H9 (cell line): ENCODE data around the gene EHD1. TPM values are rescaled to one million over a fixed set of nuclear protein-coding genes. Genes with fewer than 3 reads are reported as not detected.

Experiments used
- DNase-seq: peaks from one replicate; pipeline ENCODE4 v3.0.0-alpha.2; 2017
- H2AFZ ChIP-seq: one replicate; pipeline ENCODE4 v1.6.1; 2013; ENCODE audit warnings: mild to moderate bottlenecking, low read length, control low read depth, moderate library complexity
- H2AK5ac ChIP-seq: 2 replicates; pipeline ENCODE4 v1.6.1; 2013; ENCODE audit warnings: low read length, control low read depth, mixed read lengths; ENCODE audit not compliant: insufficient read length
- H2BK120ac ChIP-seq: one replicate; pipeline ENCODE4 v1.6.1; 2013; ENCODE audit warnings: low read depth, mild to moderate bottlenecking, low read length, control low read depth, inconsistent platforms; ENCODE audit not compliant: poor library complexity, severe bottlenecking
- H2BK12ac ChIP-seq: 2 replicates; pipeline ENCODE4 v1.6.1; 2013; ENCODE audit warnings: low read length, control low read depth, mixed read lengths, low read depth; ENCODE audit not compliant: insufficient read length
- H2BK15ac ChIP-seq: 2 replicates; pipeline ENCODE4 v1.6.1; 2013; ENCODE audit warnings: low read depth, low read length, control low read depth
- H2BK20ac ChIP-seq: one replicate; pipeline ENCODE4 v1.6.1; 2013; ENCODE audit warnings: low read depth, mild to moderate bottlenecking, low read length, control low read depth, inconsistent platforms; ENCODE audit not compliant: poor library complexity, severe bottlenecking
- H2BK5ac ChIP-seq: 2 replicates; pipeline ENCODE4 v1.6.1; 2013; ENCODE audit warnings: low read length, control low read depth, mixed read lengths; ENCODE audit not compliant: insufficient read length
- H3K14ac ChIP-seq: 2 replicates; pipeline ENCODE4 v1.6.1; 2013; ENCODE audit warnings: low read length, control low read depth; ENCODE audit not compliant: insufficient read depth
- H3K18ac ChIP-seq: 2 replicates; pipeline ENCODE4 v1.6.1; 2013; ENCODE audit warnings: low read depth, mild to moderate bottlenecking, mixed read lengths, low read length, control low read depth; ENCODE audit not compliant: insufficient read length
- H3K23ac ChIP-seq: 2 replicates; pipeline ENCODE4 v1.6.1; 2013; ENCODE audit warnings: low read length, control low read depth, mixed read lengths, low read depth; ENCODE audit not compliant: insufficient read length
- H3K23me2 ChIP-seq: 2 replicates; pipeline ENCODE4 v1.6.1; 2013; ENCODE audit warnings: low read depth, mild to moderate bottlenecking, mixed read lengths, low read length, control low read depth; ENCODE audit not compliant: insufficient read length, poor library complexity, severe bottlenecking
- H3K27ac ChIP-seq: 2 replicates; pipeline ENCODE4 v1.5.1; 2013; ENCODE audit warnings: low read length, control low read depth, mixed read lengths, low read depth; ENCODE audit not compliant: insufficient read length
- H3K27me3 ChIP-seq: 2 replicates; pipeline ENCODE4 v1.6.1; 2013; ENCODE audit warnings: low read length, control low read depth, inconsistent platforms; ENCODE audit not compliant: insufficient read depth
- H3K4ac ChIP-seq: 2 replicates; pipeline ENCODE4 v1.6.1; 2013; ENCODE audit warnings: low read depth, mild to moderate bottlenecking, control low read depth, inconsistent platforms, low read length, moderate library complexity
- H3K4me1 ChIP-seq: 2 replicates; pipeline ENCODE4 v1.6.1; 2013; ENCODE audit warnings: low read length, control low read depth, inconsistent platforms; ENCODE audit not compliant: insufficient read depth
- H3K4me2 ChIP-seq: 2 replicates; pipeline ENCODE4 v1.6.1; 2013; ENCODE audit warnings: low read length, control low read depth, mixed read lengths; ENCODE audit not compliant: insufficient read length, insufficient read depth
- H3K56ac ChIP-seq: 2 replicates; pipeline ENCODE4 v1.6.1; 2013; ENCODE audit warnings: low read depth, mild to moderate bottlenecking, mixed read lengths, low read length, control low read depth; ENCODE audit not compliant: insufficient read length
- H3K79me1 ChIP-seq: 2 replicates; pipeline ENCODE4 v1.6.1; 2013; ENCODE audit warnings: low read depth, mild to moderate bottlenecking, moderate library complexity, low read length, control low read depth, inconsistent platforms; ENCODE audit not compliant: insufficient read depth, poor library complexity, severe bottlenecking
- H3K79me2 ChIP-seq: 2 replicates; pipeline ENCODE4 v1.6.1; 2013; ENCODE audit warnings: low read length, control low read depth, inconsistent platforms; ENCODE audit not compliant: insufficient read depth
- H3K9ac ChIP-seq: 2 replicates; pipeline ENCODE4 v1.6.1; 2013; ENCODE audit warnings: low read length, control low read depth, mixed read lengths; ENCODE audit not compliant: insufficient read length; ENCODE audit errors: extremely low read depth
- H3K9me3 ChIP-seq: one replicate; pipeline ENCODE4 v1.6.1; 2013; ENCODE audit warnings: low read depth, low read length, inconsistent platforms; ENCODE audit not compliant: control insufficient read depth
- H3T11ph ChIP-seq: one replicate; pipeline ENCODE4 v1.6.1; 2013; ENCODE audit warnings: mild to moderate bottlenecking, low read length, control low read depth, inconsistent platforms
- H4K20me1 ChIP-seq: one replicate; pipeline ENCODE4 v1.6.1; 2013; ENCODE audit not compliant: control insufficient read depth, insufficient read length, insufficient read depth
- H4K5ac ChIP-seq: 2 replicates; pipeline ENCODE4 v1.6.1; 2013; ENCODE audit warnings: low read depth, mild to moderate bottlenecking, mixed read lengths, low read length, control low read depth; ENCODE audit not compliant: insufficient read length
- H4K8ac ChIP-seq: replicated peaks from 2 replicates; pipeline ENCODE4 v1.6.1; 2013; ENCODE audit warnings: low read length, control low read depth, mixed read lengths, low read depth; ENCODE audit not compliant: insufficient read length
- H4K91ac ChIP-seq: 2 replicates; pipeline ENCODE4 v1.6.1; 2013; ENCODE audit warnings: low read depth, mild to moderate bottlenecking, moderate library complexity, mixed read lengths, low read length, control low read depth; ENCODE audit not compliant: insufficient read length
- H3K27ac Mint-ChIP-seq, 3 experiments: 2 replicates in 2 of 3; 3 replicates in 1 of 3; pipeline ENCODE4 v1.8.0; 2020 to 2021; ENCODE audit warnings: mixed read lengths in 3 of 3, mild to moderate bottlenecking in 1 of 3, moderate library complexity in 1 of 3
- H3K27me3 Mint-ChIP-seq: 2 replicates; pipeline ENCODE4 v1.8.0; 2021; ENCODE audit warnings: low read depth, mild to moderate bottlenecking, moderate library complexity, mixed read lengths
- H3K36me3 Mint-ChIP-seq, 3 experiments: 2 replicates in 2 of 3; 3 replicates in 1 of 3; pipeline ENCODE4 v1.8.0; 2020 to 2021; ENCODE audit warnings: low read depth in 3 of 3, mixed read lengths in 3 of 3; ENCODE audit not compliant: insufficient read depth in 1 of 3
- H3K4me1 Mint-ChIP-seq, 2 experiments: 2 replicates each; pipeline ENCODE4 v1.8.0; 2020; ENCODE audit warnings: mixed read lengths in 2 of 2
- H3K4me3 Mint-ChIP-seq, 2 experiments: 2 replicates in 1 of 2; 3 replicates in 1 of 2; pipeline ENCODE4 v1.8.0; 2020 to 2021; ENCODE audit warnings: mild to moderate bottlenecking in 2 of 2, mixed read lengths in 2 of 2, moderate library complexity in 1 of 2
- H3K9me3 Mint-ChIP-seq, 2 experiments: 2 replicates in 1 of 2; 3 replicates in 1 of 2; pipeline ENCODE4 v1.8.0; 2020; ENCODE audit warnings: mild to moderate bottlenecking in 2 of 2, mixed read lengths in 2 of 2, moderate library complexity in 1 of 2
- WGBS: extraction: QIAGEN DNeasy Blood & Tissue Kit; methylation state at CpG from one replicate; pipeline ENCODE4 v1.1.7; 2013; ENCODE audit warnings: missing lambda C conversion rate, low lambda C conversion rate, mixed read lengths; ENCODE audit not compliant: insufficient read length; ENCODE audit errors: extremely low coverage; 5-methylcytosine and 5-hydroxymethylcytosine counted together
- total RNA-seq: library from RNA; stranded (reverse); gene quantifications from 2 replicates; pipeline ENCODE4 v1.2.1, GENCODE V29; 2021
- TF ChIP-seq, protein P1 (sequence below): fragments of 200-600 bp; sonication (generic); conservative IDR thresholded peaks from 3 replicates; pipeline ENCODE4 v1.8.0; 2021; ENCODE audit warnings: antibody characterized with exemption, mild to moderate bottlenecking

Gene EHD1
- total RNA-seq, 1 experiment from 2014 or later = 31.0 TPM

DNA sequence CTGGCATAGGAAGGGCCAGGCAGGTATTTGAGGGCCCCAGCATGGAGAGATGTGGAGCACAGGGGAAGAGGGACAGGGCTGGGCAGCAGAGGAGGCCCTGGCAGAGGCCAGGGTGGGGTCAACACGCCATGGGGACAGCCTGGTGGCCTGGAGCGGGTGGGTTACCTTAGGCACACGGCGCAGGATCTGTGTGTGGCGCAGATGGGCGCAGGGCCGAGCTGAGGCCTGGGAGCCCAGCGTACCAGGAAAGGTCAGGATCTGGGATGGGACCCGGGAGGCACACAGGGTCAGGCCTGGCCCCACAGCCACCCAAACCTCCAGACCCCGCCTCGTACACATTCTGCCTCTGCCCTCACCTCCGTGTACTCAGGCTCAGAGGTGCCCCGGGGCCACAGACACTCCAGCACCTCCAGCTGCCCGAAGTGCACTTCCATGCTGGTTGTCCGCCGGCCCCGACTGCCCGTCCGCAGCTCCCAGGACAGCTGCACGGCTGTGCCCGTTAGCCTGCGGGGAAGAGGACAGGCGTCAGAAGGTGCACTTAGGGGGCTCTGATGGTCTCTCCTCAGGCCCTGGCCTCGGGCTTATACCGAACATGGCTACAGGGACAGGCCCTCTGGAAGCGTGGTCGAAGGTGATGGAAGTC, 32.2 kb upstream of the EHD1 start:
- Histone ChIP-seq H3K23ac (no peak overlapping the region), H3K18ac (no peak overlapping the region), H3K4me1 (no peaks in the 10 kb centered on the region), H2BK12ac (no peak overlapping the region), H3K9ac (no peak overlapping the region), H4K8ac (no peak overlapping the region), H3K79me1 (no peaks in the 10 kb centered on the region), H3K56ac (no peak overlapping the region), H2BK15ac (no peak overlapping the region), H3K9me3 (no peaks in the 10 kb centered on the region), H2AFZ (no peak overlapping the region), H2AK5ac (no peak overlapping the region), H2BK20ac (no peak overlapping the region), H2BK120ac (no peak overlapping the region), H3K27ac (no peak overlapping the region), H3K23me2 (no peaks in the 10 kb centered on the region), H3K27me3 (no peaks in the 10 kb centered on the region), H3T11ph (no peak overlapping the region), H3K4me2 (no peak overlapping the region), H4K91ac (no peak overlapping the region), H4K20me1 (no peaks in the 10 kb centered on the region), H4K5ac (no peak overlapping the region), H3K79me2 (no peaks in the 10 kb centered on the region), H3K14ac (no peak overlapping the region), H2BK5ac (no peak overlapping the region), H3K4ac (no peak overlapping the region)
- H3K4me3 Mint-ChIP-seq = no peak overlapping the region
- H3K9me3 Mint-ChIP-seq = no peaks in the 10 kb centered on the region
- TF ChIP-seq, protein P1, sequence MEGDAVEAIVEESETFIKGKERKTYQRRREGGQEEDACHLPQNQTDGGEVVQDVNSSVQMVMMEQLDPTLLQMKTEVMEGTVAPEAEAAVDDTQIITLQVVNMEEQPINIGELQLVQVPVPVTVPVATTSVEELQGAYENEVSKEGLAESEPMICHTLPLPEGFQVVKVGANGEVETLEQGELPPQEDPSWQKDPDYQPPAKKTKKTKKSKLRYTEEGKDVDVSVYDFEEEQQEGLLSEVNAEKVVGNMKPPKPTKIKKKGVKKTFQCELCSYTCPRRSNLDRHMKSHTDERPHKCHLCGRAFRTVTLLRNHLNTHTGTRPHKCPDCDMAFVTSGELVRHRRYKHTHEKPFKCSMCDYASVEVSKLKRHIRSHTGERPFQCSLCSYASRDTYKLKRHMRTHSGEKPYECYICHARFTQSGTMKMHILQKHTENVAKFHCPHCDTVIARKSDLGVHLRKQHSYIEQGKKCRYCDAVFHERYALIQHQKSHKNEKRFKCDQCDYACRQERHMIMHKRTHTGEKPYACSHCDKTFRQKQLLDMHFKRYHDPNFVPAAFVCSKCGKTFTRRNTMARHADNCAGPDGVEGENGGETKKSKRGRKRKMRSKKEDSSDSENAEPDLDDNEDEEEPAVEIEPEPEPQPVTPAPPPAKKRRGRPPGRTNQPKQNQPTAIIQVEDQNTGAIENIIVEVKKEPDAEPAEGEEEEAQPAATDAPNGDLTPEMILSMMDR = no peak
- H3K27ac Mint-ChIP-seq = 0 out of 7 replicates have a peak overlapping the region, but pooled peaks of 1 of the 3 experiments have one; percentile 23
- no peaks in the 10 kb centered on the region for H3K27me3 Mint-ChIP-seq
- 0 out of 4 replicates have a peak, but pooled peaks cover 0 to 2% of the 10 kb centered on the region in 2 experiments for H3K4me1 Mint-ChIP-seq
- WGBS = no CpG with 5 or more reads among the region's 27 CpGs
- H3K36me3 Mint-ChIP-seq = peaks cover 14 to 48% (median 41%) of the 10 kb centered on the region in 3 experiments; a peak in 6 of 7 replicates
- no peak for DNase-seq
